Measurements from ENCODE around the gene IL33. TPM values are rescaled to one million over a fixed set of nuclear protein-coding genes. Genes with fewer than 3 reads are reported as not detected.

The IL33 gene
- not detected for polyA plus RNA-seq (2012; ENCODE audit: insufficient read length, low read depth)

- TF ChIP-seq TAF1 (IDR thresholded peaks at IDR 0.05; ENCODE audit: borderline replicate concordance, insufficient read depth, low read length): no peak
- TF ChIP-seq POLR2AphosphoS5 (IDR thresholded peaks at IDR 0.05; ENCODE audit: low read depth, low read length): no peak
- TF ChIP-seq SIN3A (IDR thresholded peaks at IDR 0.05; ENCODE audit: borderline replicate concordance, insufficient read depth, low read length): no peak
Observed at GRCh38 chr9:6215562-6215961, at the start of gene IL33. IL33 (plus strand) TSS chr9:6215807; CDS start chr9:6241695, 25,888 bp downstream.

- no peak for TF ChIP-seq FOXP2 (optimal IDR thresholded peaks at IDR 0.05; ENCODE audit: borderline replicate concordance, extremely low read depth, extremely low read length, insufficient read depth)
- TF ChIP-seq REST (IDR thresholded peaks at IDR 0.05; ENCODE audit: insufficient read depth in 1 of 2, low read depth in 2 of 2, low read length in 2 of 2): no peak
- no peak for TF ChIP-seq POLR2AphosphoS5 (IDR thresholded peaks at IDR 0.05; ENCODE audit: low read depth, low read length)
- no peak for TF ChIP-seq TAF1 (IDR thresholded peaks at IDR 0.05; ENCODE audit: borderline replicate concordance, insufficient read depth, low read length)
- TF ChIP-seq SIN3A (IDR thresholded peaks at IDR 0.05; ENCODE audit: borderline replicate concordance, insufficient read depth, low read length): no peak
Observed at GRCh38 chr9:6171667-6172066, 43.9 kb upstream of the IL33 start.

GRCh38 chr9:6173914-6174313, 41.7 kb upstream of the IL33 start:
- no peak for TF ChIP-seq SIN3A (IDR thresholded peaks at IDR 0.05; ENCODE audit: borderline replicate concordance, insufficient read depth, low read length)
- no peak for TF ChIP-seq TAF1 (IDR thresholded peaks at IDR 0.05; ENCODE audit: borderline replicate concordance, insufficient read depth, low read length)
- TF ChIP-seq REST (IDR thresholded peaks at IDR 0.05; ENCODE audit: insufficient read depth in 1 of 2, low read depth in 2 of 2, low read length in 2 of 2): no peak
- no peak for TF ChIP-seq POLR2AphosphoS5 (IDR thresholded peaks at IDR 0.05; ENCODE audit: low read depth, low read length)
- no peak for TF ChIP-seq FOXP2 (optimal IDR thresholded peaks at IDR 0.05; ENCODE audit: borderline replicate concordance, extremely low read depth, extremely low read length, insufficient read depth)

GRCh38 chr9:6183227-6183551, 32.4 kb upstream of the IL33 start:
- TF ChIP-seq TAF1 (IDR thresholded peaks at IDR 0.05; ENCODE audit: borderline replicate concordance, insufficient read depth, low read length) (no peak), FOXP2 (optimal IDR thresholded peaks at IDR 0.05; ENCODE audit: borderline replicate concordance, extremely low read depth, extremely low read length, insufficient read depth) (no peak), SIN3A (IDR thresholded peaks at IDR 0.05; ENCODE audit: borderline replicate concordance, insufficient read depth, low read length) (no peak), POLR2AphosphoS5 (IDR thresholded peaks at IDR 0.05; ENCODE audit: low read depth, low read length) (no peak), REST (IDR thresholded peaks at IDR 0.05; ENCODE audit: insufficient read depth in 1 of 2, low read depth in 2 of 2, low read length in 2 of 2) (no peak)

GRCh38 chr9:6183627-6184026, 32.0 kb upstream of the IL33 start:
- TF ChIP-seq FOXP2 (optimal IDR thresholded peaks at IDR 0.05; ENCODE audit: borderline replicate concordance, extremely low read depth, extremely low read length, insufficient read depth) (no peak), REST (IDR thresholded peaks at IDR 0.05; ENCODE audit: insufficient read depth in 1 of 2, low read depth in 2 of 2, low read length in 2 of 2) (no peak), SIN3A (IDR thresholded peaks at IDR 0.05; ENCODE audit: borderline replicate concordance, insufficient read depth, low read length) (no peak), TAF1 (IDR thresholded peaks at IDR 0.05; ENCODE audit: borderline replicate concordance, insufficient read depth, low read length) (no peak), POLR2AphosphoS5 (IDR thresholded peaks at IDR 0.05; ENCODE audit: low read depth, low read length) (no peak)
